GM21737 (cell line): ENCODE data around the gene C8B.

Experiments used
- ATAC-seq: cut with Tn5 transposase; IDR thresholded peaks from one replicate; pipeline ENCODE4 v1.9.1; 2021; ENCODE audit warnings: mild to moderate bottlenecking, moderate library complexity; ENCODE audit not compliant: unreplicated experiment

C8B gene

DNA sequence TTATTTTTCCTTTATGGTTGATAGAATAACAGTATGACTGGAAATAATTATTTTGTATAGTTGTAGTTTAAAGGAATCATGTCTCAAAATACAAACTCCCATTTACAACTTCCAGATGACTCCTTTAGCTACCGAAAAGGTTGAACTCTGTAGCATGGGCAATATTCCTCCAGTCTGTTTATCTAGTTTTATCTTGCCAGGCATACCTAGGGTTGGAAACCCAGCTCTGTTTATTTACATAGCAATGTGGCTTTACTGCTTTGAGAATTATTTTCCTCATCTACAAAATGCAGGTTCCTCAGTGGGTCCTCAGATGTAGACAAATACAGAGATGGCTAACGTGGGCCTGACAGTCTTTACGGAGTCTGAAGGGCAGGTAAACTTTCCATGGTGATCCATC, 60.1 kb downstream of the C8B start:
- ATAC-seq, result no peak

DNA sequence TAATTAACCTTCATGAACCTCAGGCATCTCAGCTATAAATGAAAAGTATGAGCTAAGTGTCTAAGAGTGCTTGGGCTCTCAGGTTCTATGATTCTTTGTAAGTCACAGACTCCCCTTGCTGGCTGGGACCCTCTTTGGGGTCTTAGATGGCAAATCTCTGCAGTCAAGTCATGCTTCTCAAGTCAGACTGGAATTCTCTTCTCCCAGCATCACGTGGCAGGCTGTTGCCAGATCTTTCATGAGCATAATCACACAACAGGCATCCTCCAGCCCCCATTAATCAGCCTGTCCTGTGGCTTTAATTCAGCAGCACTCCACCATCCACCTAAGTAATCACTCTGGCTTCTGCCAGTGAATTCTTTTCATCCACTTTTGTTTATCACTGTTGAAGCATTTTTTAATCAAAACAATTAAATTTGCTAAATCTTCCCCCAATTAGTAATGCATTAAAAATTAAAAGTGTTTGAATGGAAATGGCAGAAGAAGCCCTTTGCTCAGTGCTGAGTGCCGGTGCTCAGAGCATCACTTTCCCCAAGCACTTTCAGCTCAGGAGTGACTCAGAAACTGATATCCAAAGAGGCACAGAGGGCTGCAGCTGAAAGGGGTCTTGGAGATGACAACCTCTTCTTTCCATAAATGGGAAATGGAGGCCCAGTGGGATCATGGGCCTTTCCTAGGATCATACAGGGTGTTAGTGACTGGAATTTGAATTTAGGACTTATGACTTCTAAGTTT, 61.0 kb downstream of the C8B start:
- ATAC-seq, result no peak

DNA sequence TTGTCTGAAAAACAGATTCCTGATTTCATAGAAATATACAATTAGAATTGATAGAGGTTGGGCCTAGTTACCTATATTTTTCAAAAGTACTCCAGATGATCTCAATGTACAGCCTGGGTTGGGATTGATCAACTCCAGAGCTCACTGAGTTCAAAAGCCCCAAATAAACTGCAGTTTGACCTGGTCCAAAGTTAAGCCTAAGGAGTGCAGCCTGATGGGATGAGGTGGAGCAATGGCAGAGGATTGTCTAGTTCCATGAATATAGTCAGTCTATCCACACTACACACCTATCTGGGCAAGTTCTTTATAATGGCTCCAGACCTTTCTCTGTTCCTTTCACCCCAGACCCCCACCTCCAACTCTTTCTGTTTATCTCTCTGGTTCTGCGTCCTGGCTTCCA, 62.0 kb downstream of the C8B start:
- no peak for ATAC-seq

DNA sequence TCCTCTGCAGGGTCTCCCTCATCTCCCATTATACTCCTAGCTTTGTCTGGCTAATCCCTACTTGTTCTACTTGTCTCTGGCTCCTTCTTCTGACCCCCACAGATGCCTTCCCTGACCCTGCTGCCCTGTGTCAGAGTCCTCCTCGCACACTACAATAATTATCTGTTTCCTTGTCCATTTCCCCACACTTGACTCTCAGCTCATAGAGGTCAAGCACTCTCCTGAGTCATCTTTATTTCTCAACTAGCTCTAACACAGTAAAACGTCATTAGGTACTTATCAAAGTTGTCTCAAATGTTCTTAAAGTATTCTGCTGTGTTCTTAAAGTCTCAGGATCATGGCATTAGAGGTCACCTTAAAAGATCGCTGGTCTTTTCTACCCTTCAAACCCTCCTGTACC, 64.1 kb downstream of the C8B start:
- ATAC-seq, result no peak

DNA sequence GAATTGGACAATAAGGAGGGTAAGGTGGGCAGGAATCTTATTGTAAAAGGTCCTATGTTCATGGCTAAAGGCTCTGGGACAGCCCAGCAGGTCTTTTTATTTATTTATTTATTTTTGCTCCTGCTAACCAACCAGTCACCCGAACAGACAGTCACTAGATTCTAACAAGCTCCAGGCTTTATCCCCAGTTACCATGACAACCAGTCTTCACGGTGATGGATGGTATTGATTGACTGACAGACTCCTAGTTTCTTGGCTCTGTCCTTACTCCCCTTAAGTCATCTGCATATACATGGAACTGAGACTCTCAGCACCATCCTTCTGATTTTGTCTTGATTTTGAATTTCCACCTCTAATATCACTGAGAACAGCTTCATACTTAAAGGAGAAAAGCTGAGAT, 66.9 kb downstream of the C8B start:
- no peak for ATAC-seq

DNA sequence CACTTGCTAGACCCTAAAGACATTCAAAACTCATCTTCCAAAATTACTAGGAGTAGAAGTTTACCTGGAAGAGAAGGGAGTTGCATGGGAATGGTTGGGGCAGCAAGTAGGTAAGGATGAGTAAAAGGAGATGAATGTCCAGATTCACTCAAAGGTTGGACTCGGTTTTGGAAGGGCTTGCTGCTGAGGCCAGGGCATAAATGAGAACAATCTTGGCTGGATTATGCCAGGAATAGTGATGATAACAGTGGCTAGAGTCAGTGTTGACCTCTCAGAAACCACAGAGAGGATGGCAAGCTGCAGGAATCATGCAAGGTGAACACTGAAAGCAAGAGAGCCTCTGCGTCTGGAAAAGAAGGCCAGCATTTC, 67.8 kb downstream of the C8B start:
- no peak for ATAC-seq

DNA sequence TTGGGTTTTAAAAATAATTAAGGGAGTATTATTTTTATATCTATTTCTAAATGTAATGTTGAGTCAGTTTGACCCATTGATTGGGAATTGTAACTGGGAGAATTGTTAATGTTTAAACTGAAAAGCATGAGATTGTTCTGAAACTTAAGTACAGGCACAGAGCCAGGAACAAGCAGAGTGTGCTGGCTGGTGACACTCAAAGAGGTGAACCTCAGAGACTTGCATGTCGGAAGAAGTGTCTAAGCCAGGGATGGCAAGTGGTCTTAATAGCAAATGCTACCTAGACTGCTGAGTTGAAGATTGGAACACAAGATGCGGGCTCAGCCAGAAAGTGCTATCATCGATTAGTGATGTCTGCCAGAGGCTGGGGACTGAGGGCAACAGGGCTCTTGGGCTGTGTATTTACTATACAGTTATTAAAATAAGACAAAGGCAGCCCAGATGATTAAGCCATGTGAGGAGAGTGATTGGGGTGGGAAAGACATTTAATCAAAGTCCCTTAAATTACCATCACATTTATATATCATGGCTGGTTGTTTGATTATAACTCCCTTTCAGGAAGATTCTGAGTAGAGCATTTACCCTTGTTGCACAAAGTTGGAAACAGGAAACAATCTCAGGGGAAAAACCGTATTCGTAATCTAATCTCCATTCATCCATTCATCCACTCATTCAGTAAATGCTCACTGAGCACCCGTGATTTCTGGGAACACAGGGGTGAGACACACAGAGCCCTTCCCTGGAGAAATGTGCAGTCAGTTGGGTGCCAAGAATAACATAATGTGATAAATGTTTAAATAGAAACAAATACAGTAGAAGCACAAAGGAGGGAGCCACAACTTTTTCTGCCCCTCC, 68.4 kb downstream of the C8B start:
- ATAC-seq, result no peak

DNA sequence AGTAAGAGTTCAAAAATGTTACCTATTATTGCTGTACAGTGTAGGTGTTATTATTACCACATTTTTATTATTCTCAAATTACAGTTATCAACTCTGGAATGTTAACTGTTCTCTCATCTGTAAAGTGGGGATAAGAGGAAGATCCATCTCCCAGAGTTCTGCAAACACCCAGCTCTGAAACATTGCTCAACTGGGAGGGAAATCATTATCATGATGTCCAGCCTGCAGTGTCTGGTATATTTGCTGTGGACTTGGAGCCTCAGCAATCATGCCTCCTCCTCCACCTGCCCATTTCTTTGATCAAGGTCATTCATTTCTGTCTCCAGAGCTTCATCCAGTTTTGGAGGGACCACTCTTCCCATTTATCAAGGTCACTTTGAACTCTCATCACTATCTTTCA, 71.8 kb downstream of the C8B start:
- ATAC-seq, result no peak

DNA sequence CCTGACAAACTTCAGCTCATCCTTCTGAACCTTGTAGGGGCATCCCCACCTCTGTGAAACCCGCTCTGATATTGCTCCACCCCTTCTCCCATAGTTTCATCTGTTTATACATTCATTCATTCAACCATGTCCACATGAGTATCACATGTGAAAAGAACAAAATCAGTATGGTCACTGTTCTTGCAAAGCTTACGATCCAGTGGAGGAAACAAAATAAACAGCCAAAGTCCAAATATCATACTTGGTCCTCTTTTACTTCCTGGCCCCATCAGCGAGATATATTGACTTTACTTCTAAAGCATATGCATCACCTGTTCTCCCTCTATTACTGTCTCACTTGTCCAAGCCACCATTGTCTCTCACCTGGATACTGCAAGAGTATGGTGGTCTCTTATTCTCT, 75.6 kb downstream of the C8B start:
- ATAC-seq, result no peak

DNA sequence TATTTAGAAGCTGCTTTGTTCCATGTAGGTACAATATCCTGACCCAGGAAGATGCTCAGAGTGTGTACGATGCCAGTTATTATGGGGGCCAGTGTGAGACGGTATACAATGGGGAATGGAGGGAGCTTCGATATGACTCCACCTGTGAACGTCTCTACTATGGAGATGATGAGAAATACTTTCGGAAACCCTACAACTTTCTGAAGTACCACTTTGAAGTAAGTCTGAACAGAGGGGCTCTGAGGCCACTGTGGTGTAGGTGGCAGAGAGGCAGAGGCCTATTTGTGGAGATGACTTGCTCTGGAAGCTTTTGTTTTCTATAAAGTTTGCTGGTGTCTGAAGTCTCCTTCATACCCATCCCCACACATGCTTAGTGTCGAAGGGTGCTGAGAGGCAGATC, 84.4 kb downstream of the C8B start:
- no peak for ATAC-seq

DNA sequence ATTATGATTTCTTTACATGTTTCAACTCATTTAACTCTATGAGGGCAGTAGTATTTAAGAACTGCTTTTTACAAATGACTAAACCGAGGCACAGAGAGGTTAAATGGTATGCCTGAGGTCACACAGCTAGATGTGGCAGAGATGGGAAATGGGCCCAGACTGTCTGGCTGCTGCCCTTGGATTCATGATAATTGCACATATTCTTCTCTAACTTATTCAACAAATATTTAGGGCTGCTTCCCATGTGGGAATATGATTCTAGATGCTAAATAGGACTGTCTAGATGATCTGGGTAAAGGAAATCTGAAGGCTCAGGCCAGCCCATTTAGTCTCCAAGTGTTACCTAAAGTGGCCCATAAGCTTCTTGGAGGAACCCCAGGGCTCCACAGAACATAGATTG, 85.0 kb downstream of the C8B start:
- ATAC-seq, result no peak
